ENCODE measurements around the gene ATRX.
"Not testable (repeated sequence)": the region's sequence is repeated elsewhere in the genome, so short reads cannot be mapped to it uniquely, and the experiment has no call there.

ATRX gene

GRCh38 chrX:77726095-77726494 lies 59.9 kb downstream of the ATRX start:
- not testable (repeated sequence) for DNase-seq

GRCh38 chrX:77723681-77724080 lies 62.3 kb downstream of the ATRX start:
- DNase-seq: no peak

DNA sequence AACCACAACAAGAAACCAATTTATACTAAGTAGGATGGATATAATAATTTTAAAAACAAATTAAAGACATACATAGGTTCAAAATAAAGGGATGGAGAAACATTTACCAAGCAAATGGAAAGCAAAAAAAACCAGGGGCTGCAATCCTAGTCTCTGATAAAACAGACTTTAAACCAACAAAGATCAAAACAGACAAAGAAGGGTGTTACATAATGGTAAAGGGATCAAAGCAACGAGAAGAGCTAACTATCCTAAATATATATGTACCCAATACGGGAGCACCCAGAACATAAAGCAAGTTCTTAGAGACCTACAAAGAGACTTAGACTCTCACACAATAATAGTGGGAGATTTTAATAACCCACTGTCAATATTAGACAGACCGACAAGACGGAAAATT lies 66.6 kb downstream of the ATRX start:
- no peak for DNase-seq

GRCh38 chrX:77704881-77705280 lies 81.1 kb downstream of the ATRX start:
- DNase-seq: no peak

- no peak for DNase-seq
Observed at GRCh38 chrX:77698242-77698641, 87.8 kb downstream of the ATRX start.

DNA sequence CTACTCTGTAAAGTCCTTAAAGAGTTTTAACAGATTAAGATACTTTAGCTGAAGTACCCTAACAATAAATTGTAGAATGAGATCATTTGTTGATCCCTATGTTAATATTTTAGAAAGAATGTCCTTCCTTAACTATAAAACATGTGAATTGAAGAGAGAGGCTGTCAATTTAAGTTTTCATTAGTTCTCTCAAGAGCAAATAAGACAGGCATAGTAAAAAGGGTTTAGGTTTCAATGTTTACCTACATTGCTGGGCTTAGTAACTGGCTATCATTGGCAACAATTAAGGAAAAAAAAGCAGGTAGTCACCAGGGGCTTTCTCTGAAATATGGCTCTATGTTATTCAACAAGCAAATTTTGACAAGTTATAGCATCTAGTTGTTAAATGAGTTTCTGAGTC lies 91.5 kb downstream of the ATRX start:
- DNase-seq: no peak

GRCh38 chrX:77693594-77693993 lies 92.4 kb downstream of the ATRX start:
- DNase-seq: no peak

DNA sequence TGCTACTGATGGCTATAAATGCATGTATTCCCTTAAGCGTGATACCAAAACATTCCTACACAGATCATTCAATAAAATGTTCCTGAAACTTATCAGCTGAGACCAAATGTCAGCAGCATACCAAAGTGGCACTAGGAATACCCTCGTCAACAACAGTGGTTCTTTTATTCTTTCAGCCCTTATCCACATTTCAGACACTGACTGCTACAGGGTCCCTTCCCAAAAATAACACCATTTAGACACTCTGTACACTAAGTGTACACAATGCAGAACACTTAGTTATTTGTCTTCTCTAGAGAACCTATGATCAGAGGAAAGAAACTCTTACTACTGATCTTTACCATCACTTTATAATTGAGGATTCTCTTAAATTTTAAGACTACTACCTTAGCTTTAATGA lies 94.1 kb downstream of the ATRX start:
- DNase-seq: no peak

DNA sequence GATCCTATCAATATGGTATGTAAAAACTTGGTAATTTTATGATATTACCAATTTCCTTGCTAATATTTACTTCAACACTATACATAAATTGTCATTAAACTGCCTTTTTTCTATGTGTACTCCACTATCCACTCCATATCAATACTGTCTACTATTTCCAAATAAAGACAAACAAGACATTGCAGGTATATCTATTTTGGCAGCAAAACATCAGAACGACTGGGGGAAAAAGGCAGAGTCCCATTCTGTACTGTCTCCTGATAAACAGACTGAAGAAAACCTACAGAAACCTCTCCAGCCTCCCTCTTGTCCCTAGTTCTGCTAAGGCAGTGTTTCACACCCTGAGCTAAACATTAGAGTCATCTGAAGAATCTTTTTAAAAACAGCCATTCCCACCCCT lies 96.6 kb downstream of the ATRX start:
- DNase-seq: no peak

- not testable (repeated sequence) for DNase-seq
Observed at GRCh38 chrX:77685683-77686082, 100.3 kb downstream of the ATRX start.

DNA sequence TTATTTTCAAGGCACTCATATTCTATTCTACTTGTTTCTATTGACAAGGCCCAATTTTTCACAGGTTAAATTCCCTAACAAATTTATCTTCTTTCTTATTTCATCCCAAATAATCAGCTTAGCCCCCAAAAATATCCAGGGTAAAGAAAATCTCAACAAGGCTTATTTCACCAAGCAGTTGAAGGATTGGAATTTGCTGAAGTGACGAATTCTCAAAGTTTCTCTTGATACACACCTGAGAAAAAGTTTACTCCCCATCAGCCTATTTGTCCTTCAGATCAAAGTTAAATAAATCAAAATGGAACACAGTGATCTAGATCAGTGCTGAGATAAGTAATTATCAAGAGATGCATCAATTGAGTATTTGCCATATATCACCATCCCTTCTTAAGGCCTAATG lies 106.9 kb downstream of the ATRX start:
- no peak for DNase-seq

DNA sequence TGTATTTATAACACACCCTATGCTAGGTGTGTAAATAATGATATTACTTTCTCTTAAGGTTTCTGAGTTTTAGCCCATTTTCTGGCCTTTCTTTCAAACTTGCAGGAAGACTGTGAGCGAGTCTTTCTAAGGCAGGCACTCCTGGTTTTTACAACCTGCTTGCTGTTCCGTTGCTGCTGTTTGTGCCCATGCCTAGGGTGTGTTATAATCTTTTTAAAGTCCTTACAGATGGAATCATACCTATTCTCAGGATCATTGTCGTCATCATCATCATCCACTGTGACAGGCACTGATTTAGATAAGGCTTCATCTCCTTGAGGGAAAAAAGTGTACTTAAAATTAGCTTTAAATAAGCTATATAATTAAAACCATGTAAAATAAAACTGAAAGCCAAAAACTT lies 110.0 kb downstream of the ATRX start:
- no peak for DNase-seq

DNA sequence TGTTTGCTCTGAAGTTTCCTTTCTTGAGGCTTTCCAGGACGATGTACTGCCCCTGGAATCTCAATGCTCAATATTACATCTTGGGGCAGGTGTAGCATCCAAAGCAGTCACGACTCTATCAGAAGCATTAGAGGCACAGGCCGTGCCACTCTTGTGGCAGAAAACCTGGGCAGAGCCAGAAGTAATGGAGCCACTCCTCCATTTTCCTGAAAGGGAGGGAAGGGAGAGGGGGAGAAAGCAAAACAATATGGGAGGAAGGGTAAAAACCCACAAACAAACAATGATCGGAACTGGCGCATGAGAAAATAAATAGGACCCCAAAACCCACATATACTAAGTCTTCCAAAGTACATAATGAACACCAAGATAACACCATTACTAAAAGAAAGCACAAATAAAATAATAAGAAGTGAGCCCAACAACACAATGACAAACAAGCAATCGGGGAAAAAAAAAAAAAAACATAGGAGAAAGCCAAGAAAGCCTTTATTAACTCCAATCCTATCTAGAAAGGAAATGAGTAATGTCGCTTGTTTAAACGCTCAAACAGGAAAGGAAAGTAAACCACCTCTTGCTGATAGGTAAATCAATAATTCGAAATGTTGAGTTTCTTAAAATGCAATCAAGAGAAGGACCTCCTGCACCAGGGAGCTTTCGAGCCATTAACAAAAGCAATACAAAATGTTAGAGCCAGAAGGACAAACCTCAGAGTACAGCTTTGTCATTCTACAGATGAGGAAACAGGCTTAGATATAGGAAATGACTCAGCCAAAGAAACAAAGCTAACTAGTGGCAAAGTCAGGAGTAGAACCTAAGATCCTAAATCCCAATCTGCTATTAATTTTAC lies 117.4 kb downstream of the ATRX start:
- DNase-seq: no peak

DNA sequence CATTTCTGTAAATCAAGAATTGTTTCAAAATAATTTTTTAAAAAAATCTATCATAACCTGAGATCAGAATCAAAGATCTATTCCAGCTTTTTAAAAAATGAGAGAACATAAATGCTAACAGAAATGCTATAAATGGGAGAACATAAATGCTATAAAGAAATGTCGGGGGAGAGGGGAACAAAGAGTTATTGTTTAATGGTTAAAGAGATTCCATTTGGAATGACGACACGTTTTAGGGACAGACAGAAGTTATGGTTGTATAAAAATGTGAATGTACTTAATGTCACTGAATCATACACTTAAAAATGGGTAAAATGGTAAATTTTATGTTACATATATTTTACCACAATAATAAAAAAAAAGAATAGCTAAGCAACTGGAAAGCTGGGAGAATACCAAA lies 127.1 kb downstream of the ATRX start:
- no peak for DNase-seq

- no peak for DNase-seq
Observed at GRCh38 chrX:77652095-77652494, 133.9 kb downstream of the ATRX start.

GRCh38 chrX:77640702-77641101 lies 145.3 kb downstream of the ATRX start:
- DNase-seq: no peak

DNA sequence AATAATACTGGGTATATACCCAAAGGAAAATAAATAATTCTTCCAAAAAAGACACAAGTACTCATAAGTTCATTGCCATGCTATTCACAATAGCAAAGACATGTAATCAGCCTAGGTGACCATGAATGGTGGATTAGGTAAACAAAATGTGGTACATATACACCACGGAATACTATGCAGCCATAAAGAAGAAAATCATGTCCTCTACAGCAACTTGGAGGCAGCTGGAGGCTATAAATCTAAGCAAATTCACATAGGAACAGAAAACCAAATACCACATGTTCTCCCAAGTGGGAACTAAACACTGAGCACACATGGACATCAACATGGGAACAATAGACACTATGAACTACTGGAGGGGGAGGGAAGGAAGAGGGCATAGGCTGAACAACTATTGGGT lies 146.2 kb downstream of the ATRX start:
- DNase-seq: no peak

GRCh38 chrX:77638397-77638796 lies 147.6 kb downstream of the ATRX start:
- no peak for DNase-seq

DNA sequence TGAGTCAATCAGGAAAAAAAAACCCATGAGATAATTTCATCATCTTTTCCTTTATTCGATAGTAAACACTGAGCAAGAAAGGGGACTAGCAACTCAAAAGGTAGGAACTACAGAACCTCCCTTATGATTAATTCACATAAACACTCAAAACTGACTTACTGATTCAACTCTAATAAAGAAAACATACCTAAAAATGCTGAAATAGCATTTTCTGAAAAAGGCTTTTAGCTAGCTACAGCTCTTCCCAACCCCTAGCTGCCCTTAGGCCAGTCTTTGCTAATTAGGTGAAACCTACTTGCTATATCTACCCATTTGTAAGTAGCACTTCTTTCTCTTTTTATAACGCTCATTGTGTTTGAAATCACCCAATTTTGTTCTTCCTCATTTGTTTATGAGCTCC lies 150.6 kb downstream of the ATRX start:
- DNase-seq: no peak

DNA sequence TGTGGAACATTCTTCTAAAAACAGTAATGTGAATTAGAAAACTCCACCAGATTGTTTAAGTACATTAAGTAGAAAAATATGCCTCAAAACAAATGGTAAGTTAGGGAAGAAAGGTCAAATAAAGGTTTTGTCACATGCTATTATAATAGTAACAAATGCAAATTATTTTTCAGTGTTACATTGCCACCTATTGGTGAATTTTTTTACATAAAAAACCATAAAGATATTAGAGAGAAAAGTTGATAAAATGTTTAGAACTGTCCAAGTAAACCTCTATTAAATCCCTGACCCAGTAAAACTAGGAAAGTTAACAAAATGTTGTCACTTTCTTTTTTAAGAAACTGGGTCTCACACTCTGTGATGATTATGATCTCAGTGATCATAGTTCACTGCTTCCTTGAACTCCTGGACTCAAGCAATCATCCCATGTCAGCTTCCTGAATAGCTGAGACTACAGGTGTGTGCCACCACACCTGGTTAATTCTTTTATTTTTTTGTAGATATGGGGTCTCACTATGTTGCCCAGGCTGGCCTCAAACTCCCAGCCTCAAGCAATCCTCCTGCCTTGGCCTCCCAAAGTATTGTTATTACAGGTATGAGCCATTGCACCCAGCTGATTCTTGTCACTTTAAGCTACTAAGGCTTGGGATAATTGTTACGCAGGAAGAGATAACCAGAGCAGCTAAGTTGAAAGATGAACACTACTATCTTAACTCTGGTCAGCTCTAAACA lies 157.6 kb downstream of the ATRX start:
- no peak for DNase-seq

DNA sequence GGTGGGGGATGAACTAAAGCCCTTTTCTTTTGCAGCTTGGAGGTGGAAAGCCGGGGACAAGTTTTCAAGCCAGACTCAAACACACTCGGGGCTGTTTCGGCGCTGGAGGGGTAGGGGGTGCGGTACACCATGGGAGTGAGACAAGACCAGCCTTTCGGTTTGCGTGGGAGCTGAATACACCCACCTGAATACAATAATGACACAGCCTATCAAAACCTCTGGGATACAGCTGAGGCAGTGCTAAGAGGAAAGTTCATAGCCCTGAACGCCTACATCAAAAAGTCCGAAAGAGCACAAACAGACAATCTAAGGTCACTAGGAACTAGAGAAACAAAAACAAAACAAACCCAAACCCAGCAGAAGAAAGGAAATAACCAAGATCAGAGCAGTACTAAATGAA lies 163.3 kb downstream of the ATRX start:
- no peak for DNase-seq

- no peak for DNase-seq
Observed at GRCh38 chrX:77622233-77622632, 163.8 kb downstream of the ATRX start.

GRCh38 chrX:77621453-77621852 lies 164.6 kb downstream of the ATRX start:
- not testable (repeated sequence) for DNase-seq

- no peak for DNase-seq
Observed at GRCh38 chrX:77617206-77617605, 168.8 kb downstream of the ATRX start.

All from activated CD4-positive, alpha-beta T cell treated with anti-CD3 and anti-CD28 coated beads, Interleukin-2, amount 50 U/mL, for 4 hours (primary cell).